SK-MEL-5 (cell line): Measurements from ENCODE around the gene NPTX1. TPM values are rescaled to one million over a fixed set of nuclear protein-coding genes. Genes with fewer than 3 reads are reported as not detected.

Experiments
- DNase-seq: peaks from one replicate; pipeline ENCODE4 v3.0.0-alpha.2; 2016; ENCODE audit warnings: low read depth, low spot score
- in situ Hi-C: cut with HindIII; loops from 2 replicates; pipeline ENCODE4 v1.10.0; 2016; ENCODE audit warnings: low sequenced_read_pairs, high pct_unique_total_duplicates, low pct_unique_long_range_greater_than_20kb
- total RNA-seq: library from RNA; depleted of rRNA; stranded (reverse); fragments of >200 nt; shearing (Covaris generic); gene quantifications from 2 replicates; pipeline ENCODE4 v1.2.3, GENCODE V29; 2014

The NPTX1 gene
- total RNA-seq, 1 experiment from 2014 or later, result 0.18 TPM

DNA sequence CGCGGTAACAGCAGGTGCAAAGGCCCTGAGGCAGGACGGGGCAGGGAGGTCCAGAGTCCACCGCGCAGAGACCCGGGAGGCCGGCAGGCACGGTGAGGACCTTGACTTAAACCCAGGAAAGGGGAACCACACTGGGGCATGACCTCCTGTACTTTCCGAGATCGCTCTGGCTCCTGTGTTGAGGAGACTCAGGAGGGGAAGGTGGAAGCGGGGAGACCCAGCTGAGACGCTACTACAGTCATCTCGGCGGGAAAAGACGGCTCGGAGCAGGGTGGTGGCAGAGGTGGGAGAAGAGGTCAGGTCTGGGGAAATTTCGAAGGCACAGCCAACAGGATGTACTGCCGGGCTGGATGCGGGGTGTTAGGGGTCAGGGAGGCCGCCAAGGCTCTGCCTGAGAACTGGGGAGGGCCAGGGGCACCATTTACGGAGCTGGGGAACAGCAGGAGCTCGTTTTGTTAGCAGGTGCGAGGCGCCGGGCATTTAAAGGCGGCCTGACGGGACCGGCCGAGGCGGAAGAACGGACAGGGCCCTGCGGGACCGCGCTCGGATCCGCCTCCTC, 22.3 kb downstream of the NPTX1 start:
- in situ Hi-C loops, result no loop called here
- DNase-seq, result no peak

DNA sequence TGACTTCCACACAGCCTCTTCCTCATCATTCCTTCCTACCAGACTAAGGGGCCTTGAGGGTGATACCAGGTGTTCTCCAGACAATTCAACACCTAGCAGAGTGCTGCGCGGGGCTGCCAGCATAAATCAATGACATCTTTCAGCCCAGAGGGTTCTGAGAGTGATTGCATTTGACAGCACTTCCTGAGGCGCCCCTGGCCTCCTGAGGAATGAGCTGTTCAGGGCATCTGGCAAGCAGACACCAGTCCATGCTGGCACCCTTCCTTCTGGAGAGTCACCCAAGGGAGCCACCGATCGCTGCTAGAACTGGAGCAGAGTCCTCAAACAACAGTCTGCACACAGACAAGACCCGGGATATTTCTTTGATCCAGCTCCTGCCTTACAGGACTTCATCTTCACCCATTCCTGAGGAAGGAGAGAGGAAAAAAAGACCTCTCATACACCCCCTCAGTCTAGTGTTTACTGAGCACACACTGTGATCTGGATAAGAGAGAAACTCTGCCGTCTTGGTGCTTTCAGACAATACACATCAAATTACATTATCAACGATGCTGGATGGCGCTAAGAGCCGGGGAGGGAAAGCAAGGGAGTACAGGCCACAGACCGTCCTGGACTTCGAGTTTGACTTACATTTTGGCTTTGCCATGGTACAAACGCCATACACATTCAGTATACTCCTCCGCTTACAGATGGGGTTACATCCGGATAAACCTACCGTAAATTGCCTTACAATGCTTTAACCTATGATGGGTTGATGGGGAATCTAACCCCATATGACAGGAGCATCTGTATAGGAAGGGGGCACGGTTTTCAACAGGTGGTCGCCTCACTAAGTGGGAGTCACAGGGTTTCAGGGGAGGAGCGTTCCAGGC, 23.0 kb downstream of the NPTX1 start:
- no peak for DNase-seq
- in situ Hi-C loops, result no loop called here

DNA sequence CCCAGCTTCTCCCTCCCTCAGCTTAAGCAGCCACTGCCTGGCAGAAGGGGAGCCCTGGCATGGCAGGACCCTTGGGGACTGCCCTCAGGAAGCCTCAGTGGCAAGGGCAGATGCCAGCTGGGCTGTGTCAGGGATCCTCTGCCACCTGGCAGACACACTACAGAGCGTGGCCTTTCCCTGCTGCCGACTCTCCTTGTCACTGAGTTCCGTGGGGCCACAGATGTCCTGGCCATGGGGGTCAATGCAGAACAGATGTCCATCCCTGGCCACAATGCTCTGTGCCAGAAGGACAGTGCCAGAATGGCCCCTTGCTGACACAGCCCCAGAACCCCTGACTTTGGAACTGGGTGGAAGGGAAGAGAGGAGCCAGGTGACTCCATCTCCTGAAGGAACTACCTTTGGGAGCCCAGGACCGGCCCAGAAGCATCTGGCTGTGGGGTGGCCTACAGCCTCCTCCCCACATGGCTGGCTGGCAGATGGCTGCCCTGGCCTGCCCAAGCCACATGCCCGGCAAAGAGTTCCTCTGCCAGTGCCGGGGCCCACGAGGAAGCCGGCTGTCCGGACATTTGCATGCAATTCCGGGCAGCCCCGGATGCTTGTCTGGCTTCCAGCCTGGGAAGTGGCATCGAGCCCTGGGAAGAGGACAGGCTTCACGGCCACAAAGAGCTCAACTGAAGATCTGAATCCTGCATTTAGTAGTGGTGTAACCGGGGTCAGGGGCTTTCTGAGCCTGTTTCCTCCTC, 24.1 kb downstream of the NPTX1 start:
- in situ Hi-C loops, result no loop called here
- no peak for DNase-seq

DNA sequence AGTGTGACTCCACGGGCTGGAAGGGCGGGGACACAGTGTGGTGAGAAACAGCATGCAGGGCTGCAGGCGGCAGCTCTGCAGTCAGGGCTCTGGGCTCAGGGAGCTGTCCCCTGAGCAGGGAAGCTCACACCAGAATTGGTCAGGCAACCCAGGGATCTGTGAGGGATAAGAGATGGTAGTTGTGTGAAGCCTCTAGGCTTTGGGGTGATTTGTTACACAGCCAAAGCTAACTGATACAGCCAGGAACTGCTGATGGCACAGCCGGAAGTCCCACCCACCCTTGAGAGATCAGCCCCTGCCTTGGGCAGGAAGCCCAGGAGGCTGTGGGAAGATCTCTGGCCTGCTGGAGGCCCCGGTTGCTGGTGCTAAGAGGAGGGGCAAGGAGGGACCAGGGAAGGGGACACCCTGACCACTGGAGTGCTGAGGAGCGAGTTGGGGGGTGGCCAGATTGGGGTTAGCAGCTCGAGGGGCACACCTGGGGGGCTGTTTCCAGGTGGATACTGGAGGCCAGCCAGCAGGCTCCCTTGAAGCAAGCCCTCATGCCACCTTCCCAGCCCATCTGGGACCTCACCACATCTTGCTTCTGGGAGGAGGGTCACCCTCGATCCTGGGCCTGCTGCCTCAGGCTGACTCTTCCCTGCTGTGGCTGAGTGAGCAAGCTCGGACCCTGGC, 25.2 kb downstream of the NPTX1 start:
- no peak for DNase-seq
- in situ Hi-C loops, result no loop called here

DNA sequence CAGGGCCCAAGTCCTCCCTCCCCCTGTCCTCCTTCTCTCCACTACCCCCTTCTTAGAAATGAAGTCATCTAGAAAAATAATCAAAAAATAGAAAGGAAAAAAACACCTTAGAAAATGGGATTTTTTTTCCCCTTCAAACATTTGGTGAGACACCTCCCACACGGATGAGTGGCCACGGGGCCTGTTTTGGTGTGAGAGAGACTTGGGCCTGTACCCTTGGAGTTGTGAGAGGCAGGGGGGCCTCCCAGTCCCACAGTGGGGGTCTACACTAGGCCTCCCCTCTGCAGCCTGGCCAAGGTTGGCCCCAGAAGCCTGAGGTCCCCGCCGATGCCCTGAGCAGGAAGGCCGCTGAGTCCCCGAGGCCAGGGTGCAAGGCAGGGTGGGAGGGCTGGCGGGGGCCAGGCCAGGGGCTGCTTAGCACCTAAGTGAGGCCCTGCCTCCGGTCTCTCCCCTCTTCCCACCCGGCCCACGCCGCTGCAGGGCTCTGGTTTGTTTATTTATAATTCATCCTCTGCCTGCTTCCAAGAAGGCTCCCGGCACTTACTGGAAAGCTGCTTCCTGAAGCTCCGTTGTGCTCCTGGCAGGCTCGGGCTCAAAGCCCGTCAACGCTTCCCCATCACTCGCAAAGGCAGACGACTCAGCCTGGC, 26.4 kb downstream of the NPTX1 start:
- DNase-seq, result no peak
- in situ Hi-C loops, result loop anchor here (25.0 kb wide), 2 partner anchors 87 to 187 kb away; partner anchors contain the start of gene RPTOR

- no peak for DNase-seq
- in situ Hi-C loops, result loop anchor here (25.0 kb wide), 2 partner anchors 88 to 188 kb away; partner anchors contain the start of gene RPTOR
Measured at GRCh38 chr17:80449194-80449929, 27.0 kb downstream of the NPTX1 start.

DNA sequence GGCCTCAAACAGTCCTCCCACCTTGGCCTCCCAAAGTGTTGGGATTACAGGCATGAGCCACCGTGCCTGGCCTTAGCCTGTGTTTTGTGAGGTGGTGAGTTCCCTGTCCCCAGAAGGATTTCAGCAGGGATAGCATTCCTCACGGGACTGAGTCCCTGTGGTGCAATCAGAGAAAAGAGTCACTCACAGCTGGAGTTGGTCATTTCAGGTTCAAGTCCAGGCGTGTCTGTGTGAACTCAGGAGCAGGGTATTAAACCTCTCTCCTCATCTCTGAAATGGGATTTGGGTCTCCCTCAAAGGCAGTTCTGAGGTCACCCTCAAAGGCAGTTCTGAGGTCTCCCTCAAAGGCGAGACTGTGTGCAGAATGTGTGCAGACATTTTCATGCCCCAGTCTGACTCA, 28.6 kb downstream of the NPTX1 start:
- no peak for DNase-seq
- in situ Hi-C loops, result loop anchor here (25.0 kb wide), 2 partner anchors 90 to 190 kb away; partner anchors contain the start of gene RPTOR

DNA sequence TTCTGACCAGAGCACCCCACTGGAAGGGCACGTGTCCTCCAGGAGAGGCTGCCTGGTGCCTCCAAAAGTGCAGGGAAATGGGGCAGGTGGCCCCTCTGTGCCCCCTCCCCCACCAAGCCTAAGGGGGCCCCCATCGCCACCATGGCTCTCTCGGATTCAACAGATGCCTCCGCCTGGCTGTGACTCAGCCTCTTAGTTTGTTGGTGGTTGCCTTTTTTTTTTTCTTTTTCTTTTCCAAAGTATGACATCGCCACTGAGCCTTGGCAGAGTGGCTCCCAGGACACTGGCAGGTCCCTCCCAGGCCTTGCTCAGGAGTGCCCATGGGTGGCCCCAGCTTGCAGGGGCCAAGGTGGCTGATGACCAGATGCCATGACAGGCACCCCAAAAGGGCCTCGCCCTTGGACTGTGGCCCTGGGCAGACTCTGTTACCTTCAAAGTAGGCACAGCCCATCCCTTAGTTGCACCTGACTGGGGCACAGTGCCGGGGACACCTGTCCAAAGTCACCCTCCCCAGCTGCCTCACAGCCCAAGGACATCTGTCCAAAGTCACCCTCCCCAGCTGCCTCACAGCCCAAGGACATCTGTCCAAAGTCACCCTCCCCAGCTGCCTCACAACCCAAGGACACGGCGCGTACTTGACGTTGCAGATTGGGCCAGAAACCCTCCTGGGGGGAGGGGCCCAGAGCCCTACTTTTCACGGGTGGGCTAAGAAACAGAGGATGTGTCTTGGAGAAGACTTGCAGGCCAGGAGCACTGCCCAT, 29.6 kb downstream of the NPTX1 start:
- no peak for DNase-seq

DNA sequence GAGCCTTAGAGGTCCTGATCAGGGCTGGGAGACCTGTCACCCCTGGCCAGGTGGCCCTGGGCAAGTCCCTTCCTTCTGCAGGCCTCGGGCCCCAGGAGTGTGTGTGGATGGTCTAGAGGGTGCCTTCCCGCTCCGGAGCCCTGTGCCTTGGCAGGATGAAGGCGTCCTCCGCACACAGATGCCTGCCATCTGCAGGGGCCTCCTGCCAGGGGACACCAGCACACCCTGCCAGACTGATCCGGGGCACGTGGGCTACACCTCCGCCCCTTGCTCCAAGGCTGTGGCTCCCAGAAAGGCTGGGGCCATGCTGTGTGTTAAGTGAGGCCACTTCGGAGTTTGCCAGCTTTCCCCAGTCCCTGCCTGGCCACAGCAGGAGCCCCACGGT, 30.7 kb downstream of the NPTX1 start:
- in situ Hi-C loops, result loop anchor here (25.0 kb wide), 2 partner anchors 92 to 192 kb away; partner anchors contain the start of gene RPTOR
- DNase-seq, result no peak

More for the DNA sequence above, 29.6 kb downstream of the NPTX1 start:
- in situ Hi-C loops, result loop anchor here (25.0 kb wide), 2 partner anchors 90 to 190 kb away; partner anchors contain the start of gene RPTOR

- DNase-seq, result no peak
- in situ Hi-C loops, result loop anchor here (25.0 kb wide), 2 partner anchors 92 to 192 kb away; partner anchors contain the start of gene RPTOR
Measured at GRCh38 chr17:80445007-80445725, 31.2 kb downstream of the NPTX1 start.

- DNase-seq, result no peak
- in situ Hi-C loops, result loop anchor here (25.0 kb wide), 2 partner anchors 93 to 193 kb away; partner anchors contain the start of gene RPTOR
Measured at GRCh38 chr17:80444644-80444979, 31.8 kb downstream of the NPTX1 start.

- in situ Hi-C loops, result loop anchor here (25.0 kb wide), 2 partner anchors 93 to 193 kb away; partner anchors contain the start of gene RPTOR
Measured at GRCh38 chr17:80443916-80444643, 32.3 kb downstream of the NPTX1 start.

GRCh38 chr17:80443498-80443897, 32.9 kb downstream of the NPTX1 start:
- DNase-seq, result no peak
- in situ Hi-C loops, result loop anchor here (25.0 kb wide), 2 partner anchors 94 to 194 kb away; partner anchors contain the start of gene RPTOR

More at GRCh38 chr17:80443916-80444643, 32.3 kb downstream of the NPTX1 start:
- DNase-seq, result no peak

DNA sequence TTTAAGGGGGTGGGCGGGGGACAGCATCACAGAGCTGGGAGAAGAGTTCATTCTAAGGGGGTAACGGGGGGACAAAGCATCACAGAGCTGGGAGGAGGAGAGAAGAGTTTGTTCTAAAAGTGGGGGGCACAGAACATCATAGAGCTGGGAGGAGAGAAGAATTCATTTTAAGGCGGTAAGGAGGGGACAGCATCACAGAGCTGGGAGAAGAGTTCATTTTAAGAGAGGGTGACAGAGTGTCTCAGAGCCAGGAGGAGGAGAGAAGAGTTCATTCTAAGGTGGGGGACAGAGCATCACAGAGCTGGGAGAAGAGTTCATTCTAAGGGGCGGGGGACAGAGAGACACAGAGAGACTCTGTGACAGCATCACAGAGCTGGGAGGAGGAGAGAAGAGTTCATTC, 33.6 kb downstream of the NPTX1 start:
- no peak for DNase-seq
- in situ Hi-C loops, result loop anchor here (25.0 kb wide), 2 partner anchors 95 to 195 kb away; partner anchors contain the start of gene RPTOR
